SK-N-MC (cell line): ENCODE data around the gene TRIM29.

Experiments used
- EZH2 ChIP-seq: fragments of 200-600 bp; sonication (generic); IDR thresholded peaks from one replicate; pipeline ENCODE4 v1.6.1; 2017; ENCODE audit warnings: antibody characterized with exemption
- POLR2AphosphoS5 ChIP-seq: IDR thresholded peaks from 2 replicates; pipeline ENCODE4 v1.6.1; 2012; ENCODE audit warnings: mild to moderate bottlenecking, low read depth, low read length, borderline replicate concordance

DNA sequence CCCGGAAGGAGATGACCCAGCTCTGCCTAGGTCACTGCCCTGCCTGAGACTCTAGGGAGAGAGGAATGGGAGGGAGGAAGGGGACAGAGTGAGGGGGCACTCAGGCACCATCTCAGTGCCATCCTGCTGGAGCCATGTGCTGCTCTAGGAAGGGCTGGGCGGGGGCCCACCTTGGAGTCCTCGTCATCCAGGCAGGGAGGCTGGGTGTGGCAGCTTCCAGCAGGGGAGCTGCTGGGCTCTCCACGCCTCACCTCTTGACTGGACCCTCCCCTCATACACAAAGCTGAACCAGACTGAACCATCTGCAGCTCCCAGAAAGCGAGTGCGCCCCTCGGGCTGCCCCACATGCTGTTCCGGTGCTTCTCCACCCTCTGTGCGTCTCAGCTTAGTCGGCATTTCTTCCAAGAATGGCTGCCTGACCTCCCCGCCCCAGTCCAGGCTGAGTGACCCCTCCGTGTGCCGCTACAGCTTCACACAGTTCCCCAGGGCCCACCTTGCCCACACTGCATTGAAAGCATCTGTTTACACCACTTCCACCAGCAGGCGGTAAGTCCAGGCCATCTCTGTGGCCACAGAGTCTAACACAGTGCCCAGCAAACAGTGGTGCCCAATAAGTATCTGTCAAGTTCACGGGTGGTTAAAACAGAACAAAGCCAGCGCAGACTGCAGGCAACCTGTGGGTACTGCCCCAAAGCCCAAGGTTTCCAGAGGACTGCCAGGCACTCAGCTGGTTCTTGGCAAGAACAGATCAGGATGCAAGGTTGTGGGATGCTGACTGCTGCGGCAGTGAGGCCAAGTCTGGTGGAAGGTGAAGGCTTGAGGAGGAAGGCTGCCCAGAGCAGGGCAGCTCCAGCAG lies 9.4 kb upstream of the TRIM29 start:
- no peak for TF ChIP-seq EZH2
- TF ChIP-seq POLR2AphosphoS5: no peak
